GM18511 (cell line): ENCODE measurements around the gene EIF4G3.
"Not testable (repeated sequence)": the region's sequence is repeated elsewhere in the genome, so short reads cannot be mapped to it uniquely, and the experiment has no call there.

Source experiments
- ATAC-seq: cut with Tn5 transposase; IDR thresholded peaks from one replicate; pipeline ENCODE4 v1.9.1; 2021; ENCODE audit warnings: mild to moderate bottlenecking, moderate library complexity; ENCODE audit not compliant: unreplicated experiment

The EIF4G3 gene

GRCh38 chr1:21189421-21189820, 12.7 kb upstream of the EIF4G3 start:
- ATAC-seq: no peak

- no peak for ATAC-seq
Observed at GRCh38 chr1:21188235-21188634, 11.5 kb upstream of the EIF4G3 start.

GRCh38 chr1:21185221-21185731, 8.6 kb upstream of the EIF4G3 start:
- no peak for ATAC-seq

DNA sequence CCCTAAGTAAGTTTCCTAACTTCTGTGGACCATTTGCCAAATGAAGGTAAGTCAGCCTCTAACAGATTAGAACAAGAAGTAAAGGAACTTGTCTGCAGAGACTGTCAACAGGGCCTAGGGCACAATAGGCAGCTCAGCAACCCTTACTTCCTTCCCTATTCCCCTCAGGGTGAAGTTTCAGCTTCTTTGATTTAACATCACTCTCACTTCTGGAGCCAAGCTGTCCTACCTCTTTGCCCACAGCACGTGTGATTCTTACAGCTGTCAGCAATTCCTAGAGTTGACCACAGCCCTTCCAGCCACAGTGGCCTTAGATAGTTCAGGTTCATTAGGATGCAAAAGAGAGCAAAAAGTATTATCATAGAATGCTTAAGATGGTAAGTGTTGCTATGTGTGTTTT, 7.6 kb upstream of the EIF4G3 start:
- ATAC-seq: no peak

DNA sequence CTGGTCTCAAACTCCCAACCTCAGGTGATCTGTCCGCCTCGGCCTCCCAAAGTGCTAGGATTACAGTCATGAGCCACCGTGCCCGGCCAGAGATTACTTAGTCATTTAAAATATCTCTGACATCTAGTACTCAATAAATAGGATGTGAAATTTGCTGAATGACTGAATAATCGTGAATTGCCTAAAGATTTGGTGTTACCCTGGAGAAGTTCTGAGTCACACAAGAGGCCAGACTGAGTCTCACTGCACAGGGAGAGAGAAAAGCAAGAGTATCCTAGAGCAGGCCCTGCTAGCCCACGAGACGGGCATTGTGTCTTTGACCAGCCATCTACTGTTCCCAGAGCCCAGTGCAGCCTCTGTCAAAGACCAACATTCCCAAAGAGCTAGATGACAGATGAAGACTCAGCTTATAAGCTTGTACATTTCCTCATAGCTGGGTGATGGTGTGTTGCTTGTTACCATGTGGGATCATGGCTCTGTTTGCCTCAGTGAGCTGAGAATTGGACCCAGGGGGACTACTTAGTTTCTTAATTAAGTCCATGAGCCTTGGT, 5.6 kb upstream of the EIF4G3 start:
- no peak for ATAC-seq

DNA sequence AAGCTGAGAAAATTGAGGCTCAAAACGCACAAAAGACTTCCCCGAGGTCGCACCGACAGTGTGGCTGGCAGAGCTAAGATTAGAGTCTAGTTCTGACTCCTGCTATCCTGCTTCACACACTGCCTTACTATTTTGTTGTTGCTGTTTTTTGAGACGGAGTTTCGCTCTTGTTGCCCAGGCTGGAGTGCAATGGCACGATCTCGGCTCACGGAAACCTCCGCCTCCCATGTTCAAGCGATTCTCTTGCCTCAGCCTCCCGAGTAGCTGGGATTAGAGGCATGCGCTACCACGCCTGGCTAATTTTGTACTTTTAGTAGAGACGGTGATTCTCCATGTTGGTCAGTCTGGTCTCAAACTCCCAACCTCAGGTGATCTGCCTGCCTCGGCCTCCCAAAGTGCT, 1.6 kb upstream of the EIF4G3 start:
- not testable (repeated sequence) for ATAC-seq

DNA sequence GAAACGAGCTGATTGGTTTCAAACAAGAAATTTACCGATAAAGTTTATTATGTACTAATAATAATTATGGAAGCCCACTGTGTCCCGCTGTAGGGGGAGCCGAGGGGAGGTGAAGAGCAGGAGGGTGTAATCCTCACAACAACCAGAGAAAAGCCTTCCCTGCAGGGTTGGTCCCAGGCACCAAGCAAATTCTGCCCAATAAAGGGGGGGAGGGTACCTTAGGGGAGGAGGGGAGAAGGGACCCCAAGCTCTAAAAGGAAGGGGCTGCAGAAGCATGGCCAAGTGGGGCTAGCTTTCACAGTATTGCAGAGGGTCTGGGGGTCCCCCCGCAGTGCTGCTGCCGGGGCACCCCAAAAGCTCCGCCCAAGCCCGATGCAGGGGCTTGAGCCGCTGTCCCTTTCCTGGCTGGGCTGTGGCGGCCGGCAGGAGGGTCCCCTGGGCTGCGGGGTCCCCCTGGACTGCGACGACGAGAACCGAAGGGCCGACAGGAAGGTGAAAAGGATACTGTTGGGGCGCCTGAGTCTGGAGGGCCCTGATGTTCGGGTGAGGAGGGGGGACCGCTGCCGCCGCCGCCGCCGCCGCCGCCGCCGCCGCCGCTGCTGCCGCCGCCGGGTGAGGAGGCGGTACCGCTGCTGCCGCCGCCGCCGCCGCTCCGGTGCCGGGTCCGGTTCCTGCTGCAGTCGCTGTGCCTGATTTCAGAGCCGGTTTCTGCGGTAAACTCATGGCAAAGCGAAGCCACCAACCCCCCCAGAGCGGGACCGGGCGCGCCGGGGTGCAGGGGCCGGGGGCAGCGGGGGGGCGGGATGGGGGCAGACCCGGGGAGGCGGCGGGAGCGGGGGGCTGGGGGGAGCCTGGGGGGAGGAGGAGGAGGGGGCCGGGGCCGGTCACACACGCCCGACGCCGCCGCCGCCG, 771 bp downstream of the EIF4G3 start:
- peak; percentile 25 for ATAC-seq

GRCh38 chr1:21175324-21175669, 1.4 kb downstream of the EIF4G3 start:
- no peak for ATAC-seq

- ATAC-seq: no peak
Observed at GRCh38 chr1:21174654-21175323, 1.9 kb downstream of the EIF4G3 start.

DNA sequence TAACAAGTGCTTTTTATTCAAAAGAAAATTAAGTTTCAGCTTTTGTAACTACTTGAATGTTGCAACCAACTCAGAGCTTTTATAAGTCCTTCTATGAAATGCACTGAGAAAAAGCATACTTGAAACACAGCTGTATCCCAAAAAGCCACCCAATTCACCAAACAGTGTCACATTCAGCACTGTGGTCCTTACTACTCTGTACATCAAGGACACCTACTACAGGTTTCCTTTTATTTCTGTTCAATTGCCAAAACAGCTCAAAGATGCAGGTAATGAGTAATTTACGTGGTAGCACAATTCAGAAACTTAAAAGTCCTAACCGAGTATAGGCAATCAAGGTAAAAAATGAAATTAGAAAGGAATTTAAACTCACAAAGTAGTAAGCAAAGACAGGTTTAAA, 2.5 kb downstream of the EIF4G3 start:
- ATAC-seq: no peak

GRCh38 chr1:21173096-21173495, 3.6 kb downstream of the EIF4G3 start:
- not testable (repeated sequence) for ATAC-seq

DNA sequence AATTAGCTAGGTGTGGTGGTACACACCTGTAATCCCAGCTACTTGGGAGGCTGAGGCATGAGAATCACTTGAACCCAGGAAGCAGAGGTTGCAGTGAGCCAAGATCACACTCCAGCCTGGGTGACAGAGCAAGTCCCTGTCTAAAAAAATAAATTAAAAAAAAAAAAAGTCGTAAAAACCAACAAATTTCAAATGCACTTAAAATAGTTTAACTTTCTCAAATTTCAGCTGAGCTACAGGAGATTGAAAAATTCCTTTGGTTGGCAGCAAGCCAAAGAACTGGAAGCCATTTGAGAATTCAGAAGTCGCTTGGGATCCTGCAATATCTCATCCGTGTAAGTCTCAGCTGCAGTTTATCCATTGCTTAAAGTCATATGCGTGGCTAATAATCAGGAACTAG, 5.9 kb downstream of the EIF4G3 start:
- not testable (repeated sequence) for ATAC-seq

DNA sequence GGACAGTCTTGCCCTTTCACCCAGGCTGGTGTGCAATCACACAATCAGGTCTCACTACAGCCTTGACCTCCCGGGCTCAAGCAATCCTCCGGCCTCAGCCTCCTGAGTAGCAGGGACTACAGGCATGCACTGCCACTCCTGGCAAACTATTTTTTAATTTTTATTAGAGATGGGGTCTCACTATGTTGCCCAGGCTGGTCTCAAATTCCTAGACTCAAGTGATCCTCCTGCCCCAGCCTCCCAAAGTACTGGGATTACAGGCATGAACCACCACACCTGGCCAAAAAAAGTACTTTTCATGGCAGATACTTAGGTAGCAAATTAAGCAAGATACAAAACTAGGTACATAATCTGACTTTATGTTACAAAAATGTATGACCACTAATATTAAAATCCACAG, 8.3 kb downstream of the EIF4G3 start:
- ATAC-seq: no peak

DNA sequence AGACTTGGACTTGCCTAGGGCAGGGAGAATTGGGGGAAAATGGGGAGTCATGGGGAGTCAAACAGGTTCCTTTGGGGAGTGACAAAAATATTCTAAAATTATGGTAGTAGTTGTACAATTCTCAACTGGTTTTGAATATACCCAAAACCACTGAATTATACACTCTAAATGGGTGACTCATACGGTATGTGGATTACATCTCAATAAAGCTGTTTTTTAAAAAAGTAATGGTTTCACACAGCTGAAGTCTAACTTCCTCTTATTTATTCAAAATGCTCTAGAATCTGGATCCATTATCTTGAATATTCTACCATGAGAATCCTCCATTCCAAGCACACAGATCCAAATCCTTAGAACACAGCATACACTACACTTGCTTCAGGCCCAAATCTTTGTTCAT, 11.1 kb downstream of the EIF4G3 start:
- no peak for ATAC-seq

DNA sequence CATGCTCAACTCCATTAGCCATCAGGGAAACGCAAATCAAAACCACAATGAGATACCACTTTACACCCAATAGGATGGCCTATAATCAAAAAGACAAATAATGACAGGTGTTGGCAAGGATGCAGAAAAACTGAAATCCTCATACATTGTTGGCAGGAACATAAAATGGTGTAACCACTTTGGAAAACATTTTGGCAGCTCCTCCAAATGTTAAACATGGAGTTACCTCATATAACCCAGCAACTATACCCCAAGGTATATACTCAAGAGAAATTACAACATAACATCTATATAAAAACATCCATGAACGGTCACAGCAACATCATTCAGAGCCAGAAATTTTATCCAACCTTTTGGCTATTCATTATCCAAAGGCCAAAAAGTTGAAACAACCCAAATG, 11.6 kb downstream of the EIF4G3 start:
- ATAC-seq: no peak

- no peak for ATAC-seq
Observed at GRCh38 chr1:21164266-21164665, 12.4 kb downstream of the EIF4G3 start.

DNA sequence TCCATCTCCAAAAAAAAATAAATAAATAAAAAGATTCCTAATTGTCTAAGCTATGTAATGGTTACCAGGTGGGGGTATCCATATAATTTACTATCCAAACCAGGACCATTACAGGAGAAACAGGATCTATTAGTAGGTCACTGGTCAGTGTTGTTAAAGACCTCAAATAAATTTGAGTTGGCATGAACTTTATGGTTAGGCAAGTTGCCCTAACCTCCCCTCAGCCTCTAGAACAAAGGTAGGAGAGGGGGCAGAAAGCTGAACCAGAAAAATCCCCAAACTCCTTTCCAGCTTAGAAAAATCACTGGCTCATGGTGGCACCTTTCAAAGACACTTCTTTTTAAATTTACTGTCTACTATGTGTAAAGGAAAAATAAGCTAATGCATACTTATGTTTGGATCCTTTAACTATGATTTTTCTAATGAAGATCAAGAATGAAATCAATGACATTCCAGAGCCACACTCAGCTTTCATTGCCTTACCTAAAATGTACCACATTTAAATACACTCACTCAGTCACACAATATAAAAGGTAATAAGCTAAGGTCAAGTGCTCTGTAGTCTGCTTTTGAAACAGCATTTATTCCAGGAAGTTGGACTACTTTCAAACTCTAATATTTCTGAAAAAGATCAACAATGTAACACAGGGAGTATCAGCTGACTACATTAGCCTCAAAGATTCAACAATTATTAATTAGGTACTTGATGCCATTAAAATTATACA, 13.8 kb downstream of the EIF4G3 start:
- no peak for ATAC-seq

DNA sequence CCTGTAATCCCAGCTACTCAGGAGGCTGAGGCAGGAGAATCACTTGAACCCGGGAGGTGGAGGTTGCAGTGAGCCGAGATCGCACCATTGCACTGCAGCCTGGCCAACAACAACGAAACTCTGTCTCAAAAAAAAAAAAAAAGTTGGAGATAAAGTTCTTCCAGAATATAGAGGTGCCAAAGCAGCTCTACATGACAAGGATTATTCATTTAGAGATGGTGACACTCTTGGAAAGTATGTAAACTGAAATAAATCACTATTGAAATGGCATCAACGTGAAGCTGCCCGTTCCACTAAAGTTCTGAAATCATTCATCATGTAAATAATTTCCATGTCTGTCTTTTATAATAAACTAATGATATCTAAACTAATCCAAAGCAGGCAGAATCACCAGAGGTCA, 14.9 kb downstream of the EIF4G3 start:
- ATAC-seq: no peak

GRCh38 chr1:21160263-21160796, 16.4 kb downstream of the EIF4G3 start:
- ATAC-seq: no peak

DNA sequence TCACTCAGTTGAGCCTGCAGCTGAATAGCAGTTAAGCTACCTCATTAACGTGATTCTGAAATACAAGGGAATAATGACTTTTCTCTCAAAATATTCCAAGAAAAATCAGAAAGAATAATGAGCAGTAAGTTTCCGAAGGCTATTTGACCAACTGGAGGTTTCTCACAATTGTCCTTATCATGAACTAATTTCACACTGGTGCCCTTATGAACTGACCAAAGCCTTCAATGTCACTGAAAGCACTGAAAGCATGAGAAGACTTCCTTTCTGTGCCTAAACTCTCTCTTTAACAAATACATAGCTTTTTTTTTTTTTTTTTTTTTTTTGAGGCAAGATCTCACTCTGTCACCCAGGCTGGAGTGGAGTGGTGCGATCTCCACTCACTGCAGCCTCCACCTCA, 18.8 kb downstream of the EIF4G3 start:
- ATAC-seq: no peak

DNA sequence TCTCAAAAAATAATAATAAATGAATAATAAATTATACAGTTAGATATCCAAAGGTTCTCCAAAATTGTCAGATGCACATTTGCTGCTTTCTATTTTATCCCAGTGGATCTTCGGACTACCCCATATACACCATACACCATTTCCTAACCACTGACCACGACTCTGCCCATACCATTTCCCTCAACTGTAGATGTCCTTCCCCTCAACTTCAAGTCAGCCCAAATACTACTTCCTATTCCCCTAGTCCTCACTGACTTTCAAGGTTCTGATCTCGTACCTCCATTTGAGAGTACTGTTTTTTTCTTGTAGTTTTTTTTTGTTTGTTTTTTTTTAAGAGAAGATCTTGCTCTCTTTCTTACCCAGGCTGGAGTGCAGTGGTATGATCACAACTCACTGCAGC, 19.6 kb downstream of the EIF4G3 start:
- ATAC-seq: no peak
